Measurements from ENCODE around the gene MARK3.

DNA sequence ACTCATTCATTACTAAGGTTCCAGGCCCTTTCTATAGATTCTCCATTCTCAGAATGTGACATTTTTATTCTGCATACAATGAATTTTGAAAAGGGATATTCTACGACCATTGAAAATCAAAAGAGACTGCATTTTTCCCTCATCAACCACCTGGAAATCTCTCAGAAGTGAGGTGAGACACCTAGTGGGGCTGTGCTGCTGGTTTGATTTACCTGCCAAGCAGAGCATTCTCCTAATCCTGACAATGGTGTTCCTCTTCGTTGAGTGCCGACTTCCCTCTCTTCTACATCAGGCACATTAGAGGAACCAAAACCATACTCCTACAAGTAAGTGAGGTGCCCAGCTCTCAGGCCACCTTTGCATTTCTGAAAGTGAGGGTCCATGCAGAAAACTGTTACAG is 122.5 kb downstream of the MARK3 start:
- TF ChIP-seq, protein P1, sequence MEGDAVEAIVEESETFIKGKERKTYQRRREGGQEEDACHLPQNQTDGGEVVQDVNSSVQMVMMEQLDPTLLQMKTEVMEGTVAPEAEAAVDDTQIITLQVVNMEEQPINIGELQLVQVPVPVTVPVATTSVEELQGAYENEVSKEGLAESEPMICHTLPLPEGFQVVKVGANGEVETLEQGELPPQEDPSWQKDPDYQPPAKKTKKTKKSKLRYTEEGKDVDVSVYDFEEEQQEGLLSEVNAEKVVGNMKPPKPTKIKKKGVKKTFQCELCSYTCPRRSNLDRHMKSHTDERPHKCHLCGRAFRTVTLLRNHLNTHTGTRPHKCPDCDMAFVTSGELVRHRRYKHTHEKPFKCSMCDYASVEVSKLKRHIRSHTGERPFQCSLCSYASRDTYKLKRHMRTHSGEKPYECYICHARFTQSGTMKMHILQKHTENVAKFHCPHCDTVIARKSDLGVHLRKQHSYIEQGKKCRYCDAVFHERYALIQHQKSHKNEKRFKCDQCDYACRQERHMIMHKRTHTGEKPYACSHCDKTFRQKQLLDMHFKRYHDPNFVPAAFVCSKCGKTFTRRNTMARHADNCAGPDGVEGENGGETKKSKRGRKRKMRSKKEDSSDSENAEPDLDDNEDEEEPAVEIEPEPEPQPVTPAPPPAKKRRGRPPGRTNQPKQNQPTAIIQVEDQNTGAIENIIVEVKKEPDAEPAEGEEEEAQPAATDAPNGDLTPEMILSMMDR (IDR thresholded peaks at IDR 0.05) = no peak
- TF ChIP-seq POLR2A (IDR thresholded peaks at IDR 0.05) = no peak
